DOHH2 (cell line): Measurements from ENCODE around the gene LRRC75A.

Experiments
- EZH2phosphoT487 ChIP-seq: fragments of 200-600 bp; sonication (generic); IDR thresholded peaks from 2 replicates; pipeline ENCODE4 v1.6.1; 2017; ENCODE audit warnings: borderline replicate concordance, mild to moderate bottlenecking, antibody characterized with exemption, low read length, moderate library complexity, mixed read lengths
- TF ChIP-seq, protein P1 (sequence below): fragments of 200-600 bp; sonication (generic); IDR thresholded peaks from one replicate; pipeline ENCODE4 v1.5.1; 2014; ENCODE audit warnings: antibody characterized with exemption, mild to moderate bottlenecking, low read depth, low read length; ENCODE audit not compliant: poor library complexity, severe bottlenecking

- TF ChIP-seq, protein P1, sequence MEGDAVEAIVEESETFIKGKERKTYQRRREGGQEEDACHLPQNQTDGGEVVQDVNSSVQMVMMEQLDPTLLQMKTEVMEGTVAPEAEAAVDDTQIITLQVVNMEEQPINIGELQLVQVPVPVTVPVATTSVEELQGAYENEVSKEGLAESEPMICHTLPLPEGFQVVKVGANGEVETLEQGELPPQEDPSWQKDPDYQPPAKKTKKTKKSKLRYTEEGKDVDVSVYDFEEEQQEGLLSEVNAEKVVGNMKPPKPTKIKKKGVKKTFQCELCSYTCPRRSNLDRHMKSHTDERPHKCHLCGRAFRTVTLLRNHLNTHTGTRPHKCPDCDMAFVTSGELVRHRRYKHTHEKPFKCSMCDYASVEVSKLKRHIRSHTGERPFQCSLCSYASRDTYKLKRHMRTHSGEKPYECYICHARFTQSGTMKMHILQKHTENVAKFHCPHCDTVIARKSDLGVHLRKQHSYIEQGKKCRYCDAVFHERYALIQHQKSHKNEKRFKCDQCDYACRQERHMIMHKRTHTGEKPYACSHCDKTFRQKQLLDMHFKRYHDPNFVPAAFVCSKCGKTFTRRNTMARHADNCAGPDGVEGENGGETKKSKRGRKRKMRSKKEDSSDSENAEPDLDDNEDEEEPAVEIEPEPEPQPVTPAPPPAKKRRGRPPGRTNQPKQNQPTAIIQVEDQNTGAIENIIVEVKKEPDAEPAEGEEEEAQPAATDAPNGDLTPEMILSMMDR, result no peak
- no peak for TF ChIP-seq EZH2phosphoT487
These were observed 45.5 kb downstream of the LRRC75A start for GRCh38 chr17:16446338-16446983.
